H9 (cell line): ENCODE measurements around the gene SNX27. TPM values are rescaled to one million over a fixed set of nuclear protein-coding genes. Genes with fewer than 3 reads are reported as not detected.

Experiments
- DNase-seq: peaks from one replicate; pipeline ENCODE4 v3.0.0-alpha.2; 2017
- H2AFZ ChIP-seq: one replicate; pipeline ENCODE4 v1.6.1; 2013; ENCODE audit warnings: mild to moderate bottlenecking, low read length, control low read depth, moderate library complexity
- H2AK5ac ChIP-seq: 2 replicates; pipeline ENCODE4 v1.6.1; 2013; ENCODE audit warnings: low read length, control low read depth, mixed read lengths; ENCODE audit not compliant: insufficient read length
- H2BK120ac ChIP-seq: one replicate; pipeline ENCODE4 v1.6.1; 2013; ENCODE audit warnings: low read depth, mild to moderate bottlenecking, low read length, control low read depth, inconsistent platforms; ENCODE audit not compliant: poor library complexity, severe bottlenecking
- H2BK12ac ChIP-seq: 2 replicates; pipeline ENCODE4 v1.6.1; 2013; ENCODE audit warnings: low read length, control low read depth, mixed read lengths, low read depth; ENCODE audit not compliant: insufficient read length
- H2BK15ac ChIP-seq: 2 replicates; pipeline ENCODE4 v1.6.1; 2013; ENCODE audit warnings: low read depth, low read length, control low read depth
- H2BK20ac ChIP-seq: one replicate; pipeline ENCODE4 v1.6.1; 2013; ENCODE audit warnings: low read depth, mild to moderate bottlenecking, low read length, control low read depth, inconsistent platforms; ENCODE audit not compliant: poor library complexity, severe bottlenecking
- H2BK5ac ChIP-seq: 2 replicates; pipeline ENCODE4 v1.6.1; 2013; ENCODE audit warnings: low read length, control low read depth, mixed read lengths; ENCODE audit not compliant: insufficient read length
- H3K14ac ChIP-seq: 2 replicates; pipeline ENCODE4 v1.6.1; 2013; ENCODE audit warnings: low read length, control low read depth; ENCODE audit not compliant: insufficient read depth
- H3K18ac ChIP-seq: 2 replicates; pipeline ENCODE4 v1.6.1; 2013; ENCODE audit warnings: low read depth, mild to moderate bottlenecking, mixed read lengths, low read length, control low read depth; ENCODE audit not compliant: insufficient read length
- H3K23ac ChIP-seq: 2 replicates; pipeline ENCODE4 v1.6.1; 2013; ENCODE audit warnings: low read length, control low read depth, mixed read lengths, low read depth; ENCODE audit not compliant: insufficient read length
- H3K23me2 ChIP-seq: 2 replicates; pipeline ENCODE4 v1.6.1; 2013; ENCODE audit warnings: low read depth, mild to moderate bottlenecking, mixed read lengths, low read length, control low read depth; ENCODE audit not compliant: insufficient read length, poor library complexity, severe bottlenecking
- H3K27ac ChIP-seq: 2 replicates; pipeline ENCODE4 v1.5.1; 2013; ENCODE audit warnings: low read length, control low read depth, mixed read lengths, low read depth; ENCODE audit not compliant: insufficient read length
- H3K27me3 ChIP-seq: 2 replicates; pipeline ENCODE4 v1.6.1; 2013; ENCODE audit warnings: low read length, control low read depth, inconsistent platforms; ENCODE audit not compliant: insufficient read depth
- H3K4ac ChIP-seq: 2 replicates; pipeline ENCODE4 v1.6.1; 2013; ENCODE audit warnings: low read depth, mild to moderate bottlenecking, control low read depth, inconsistent platforms, low read length, moderate library complexity
- H3K4me1 ChIP-seq: 2 replicates; pipeline ENCODE4 v1.6.1; 2013; ENCODE audit warnings: low read length, control low read depth, inconsistent platforms; ENCODE audit not compliant: insufficient read depth
- H3K4me2 ChIP-seq: 2 replicates; pipeline ENCODE4 v1.6.1; 2013; ENCODE audit warnings: low read length, control low read depth, mixed read lengths; ENCODE audit not compliant: insufficient read length, insufficient read depth
- H3K56ac ChIP-seq: 2 replicates; pipeline ENCODE4 v1.6.1; 2013; ENCODE audit warnings: low read depth, mild to moderate bottlenecking, mixed read lengths, low read length, control low read depth; ENCODE audit not compliant: insufficient read length
- H3K79me1 ChIP-seq: 2 replicates; pipeline ENCODE4 v1.6.1; 2013; ENCODE audit warnings: low read depth, mild to moderate bottlenecking, moderate library complexity, low read length, control low read depth, inconsistent platforms; ENCODE audit not compliant: insufficient read depth, poor library complexity, severe bottlenecking
- H3K79me2 ChIP-seq: 2 replicates; pipeline ENCODE4 v1.6.1; 2013; ENCODE audit warnings: low read length, control low read depth, inconsistent platforms; ENCODE audit not compliant: insufficient read depth
- H3K9ac ChIP-seq: 2 replicates; pipeline ENCODE4 v1.6.1; 2013; ENCODE audit warnings: low read length, control low read depth, mixed read lengths; ENCODE audit not compliant: insufficient read length; ENCODE audit errors: extremely low read depth
- H3K9me3 ChIP-seq: one replicate; pipeline ENCODE4 v1.6.1; 2013; ENCODE audit warnings: low read depth, low read length, inconsistent platforms; ENCODE audit not compliant: control insufficient read depth
- H3T11ph ChIP-seq: one replicate; pipeline ENCODE4 v1.6.1; 2013; ENCODE audit warnings: mild to moderate bottlenecking, low read length, control low read depth, inconsistent platforms
- H4K20me1 ChIP-seq: one replicate; pipeline ENCODE4 v1.6.1; 2013; ENCODE audit not compliant: control insufficient read depth, insufficient read length, insufficient read depth
- H4K5ac ChIP-seq: 2 replicates; pipeline ENCODE4 v1.6.1; 2013; ENCODE audit warnings: low read depth, mild to moderate bottlenecking, mixed read lengths, low read length, control low read depth; ENCODE audit not compliant: insufficient read length
- H4K8ac ChIP-seq: replicated peaks from 2 replicates; pipeline ENCODE4 v1.6.1; 2013; ENCODE audit warnings: low read length, control low read depth, mixed read lengths, low read depth; ENCODE audit not compliant: insufficient read length
- H4K91ac ChIP-seq: 2 replicates; pipeline ENCODE4 v1.6.1; 2013; ENCODE audit warnings: low read depth, mild to moderate bottlenecking, moderate library complexity, mixed read lengths, low read length, control low read depth; ENCODE audit not compliant: insufficient read length
- H3K27ac Mint-ChIP-seq, 3 experiments: 2 replicates in 2 of 3; 3 replicates in 1 of 3; pipeline ENCODE4 v1.8.0; 2020 to 2021; ENCODE audit warnings: mixed read lengths in 3 of 3, mild to moderate bottlenecking in 1 of 3, moderate library complexity in 1 of 3
- H3K27me3 Mint-ChIP-seq: 2 replicates; pipeline ENCODE4 v1.8.0; 2021; ENCODE audit warnings: low read depth, mild to moderate bottlenecking, moderate library complexity, mixed read lengths
- H3K36me3 Mint-ChIP-seq, 3 experiments: 2 replicates in 2 of 3; 3 replicates in 1 of 3; pipeline ENCODE4 v1.8.0; 2020 to 2021; ENCODE audit warnings: low read depth in 3 of 3, mixed read lengths in 3 of 3; ENCODE audit not compliant: insufficient read depth in 1 of 3
- H3K4me1 Mint-ChIP-seq, 2 experiments: 2 replicates each; pipeline ENCODE4 v1.8.0; 2020; ENCODE audit warnings: mixed read lengths in 2 of 2
- H3K4me3 Mint-ChIP-seq, 2 experiments: 2 replicates in 1 of 2; 3 replicates in 1 of 2; pipeline ENCODE4 v1.8.0; 2020 to 2021; ENCODE audit warnings: mild to moderate bottlenecking in 2 of 2, mixed read lengths in 2 of 2, moderate library complexity in 1 of 2
- H3K9me3 Mint-ChIP-seq, 2 experiments: 2 replicates in 1 of 2; 3 replicates in 1 of 2; pipeline ENCODE4 v1.8.0; 2020; ENCODE audit warnings: mild to moderate bottlenecking in 2 of 2, mixed read lengths in 2 of 2, moderate library complexity in 1 of 2
- CTCF ChIP-seq: fragments of 200-600 bp; sonication (generic); conservative IDR thresholded peaks from 3 replicates; pipeline ENCODE4 v1.8.0; 2021; ENCODE audit warnings: antibody characterized with exemption, mild to moderate bottlenecking
- WGBS: extraction: QIAGEN DNeasy Blood & Tissue Kit; methylation state at CpG from one replicate; pipeline ENCODE4 v1.1.7; 2013; ENCODE audit warnings: missing lambda C conversion rate, low lambda C conversion rate, mixed read lengths; ENCODE audit not compliant: insufficient read length; ENCODE audit errors: extremely low coverage; 5-methylcytosine and 5-hydroxymethylcytosine counted together
- total RNA-seq: library from RNA; stranded (reverse); gene quantifications from 2 replicates; pipeline ENCODE4 v1.2.1, GENCODE V29; 2021

Gene SNX27
- total RNA-seq, 1 experiment from 2014 or later: 48.9 TPM

- H3K23me2 ChIP-seq: peaks cover 12% of the 10 kb centered on the region
- H2BK5ac ChIP-seq: no peak overlapping the region
- H4K8ac ChIP-seq: no peak overlapping the region
- H3K18ac ChIP-seq: no peak overlapping the region
- no peak overlapping the region for H3K4ac ChIP-seq
- Mint-ChIP-seq H3K4me1 (peaks cover 21 to 23% of the 10 kb centered on the region in 2 experiments), H3K9me3 (peaks cover 0 to 3% of the 10 kb centered on the region in 2 experiments; a peak in 1 of 5 replicates), H3K27me3 (no peaks in the 10 kb centered on the region), H3K4me3 (peak overlapping the region; percentile 93 to 99), H3K36me3 (peaks cover 2 to 5% (median 2%) of the 10 kb centered on the region in 3 experiments; a peak in 5 of 7 replicates), H3K27ac (peak overlapping the region; percentile 91 to 93 (median 92); a peak in 5 of 7 replicates)
- no peaks in the 10 kb centered on the region for H3K27me3 ChIP-seq
- no peaks in the 10 kb centered on the region for H3K9me3 ChIP-seq
- no peak overlapping the region for H4K91ac ChIP-seq
- peaks cover 6% of the 10 kb centered on the region; the same call in 1 of the 2 replicates for H3K79me2 ChIP-seq
- H2BK20ac ChIP-seq: no peak overlapping the region
- H2BK120ac ChIP-seq: no peak overlapping the region
- H4K20me1 ChIP-seq: no peaks in the 10 kb centered on the region
- no peak overlapping the region for H3K56ac ChIP-seq
- TF ChIP-seq CTCF: no peak
- H3K79me1 ChIP-seq: no peaks in the 10 kb centered on the region
- H3K14ac ChIP-seq: no peak overlapping the region
- no peak overlapping the region for H2BK15ac ChIP-seq
- peak overlapping the region; percentile 53 for H3K9ac ChIP-seq
- no peak overlapping the region for H2BK12ac ChIP-seq
- no peaks in the 10 kb centered on the region for H3K4me1 ChIP-seq
- H3K23ac ChIP-seq: no peak overlapping the region
- no peak overlapping the region for H3T11ph ChIP-seq
- DNase-seq: no peak
- peak overlapping the region; percentile 91 for H3K4me2 ChIP-seq
- no peak overlapping the region for H2AFZ ChIP-seq
- WGBS: no CpG with 5 or more reads among the region's 9 CpGs
- no peak overlapping the region for H2AK5ac ChIP-seq
- no peak overlapping the region for H4K5ac ChIP-seq
- no peak overlapping the region for H3K27ac ChIP-seq
Measured at GRCh38 chr1:151613282-151613780, 1.5 kb downstream of the SNX27 start.
